ENCODE measurements around the gene MYMX.

DNA sequence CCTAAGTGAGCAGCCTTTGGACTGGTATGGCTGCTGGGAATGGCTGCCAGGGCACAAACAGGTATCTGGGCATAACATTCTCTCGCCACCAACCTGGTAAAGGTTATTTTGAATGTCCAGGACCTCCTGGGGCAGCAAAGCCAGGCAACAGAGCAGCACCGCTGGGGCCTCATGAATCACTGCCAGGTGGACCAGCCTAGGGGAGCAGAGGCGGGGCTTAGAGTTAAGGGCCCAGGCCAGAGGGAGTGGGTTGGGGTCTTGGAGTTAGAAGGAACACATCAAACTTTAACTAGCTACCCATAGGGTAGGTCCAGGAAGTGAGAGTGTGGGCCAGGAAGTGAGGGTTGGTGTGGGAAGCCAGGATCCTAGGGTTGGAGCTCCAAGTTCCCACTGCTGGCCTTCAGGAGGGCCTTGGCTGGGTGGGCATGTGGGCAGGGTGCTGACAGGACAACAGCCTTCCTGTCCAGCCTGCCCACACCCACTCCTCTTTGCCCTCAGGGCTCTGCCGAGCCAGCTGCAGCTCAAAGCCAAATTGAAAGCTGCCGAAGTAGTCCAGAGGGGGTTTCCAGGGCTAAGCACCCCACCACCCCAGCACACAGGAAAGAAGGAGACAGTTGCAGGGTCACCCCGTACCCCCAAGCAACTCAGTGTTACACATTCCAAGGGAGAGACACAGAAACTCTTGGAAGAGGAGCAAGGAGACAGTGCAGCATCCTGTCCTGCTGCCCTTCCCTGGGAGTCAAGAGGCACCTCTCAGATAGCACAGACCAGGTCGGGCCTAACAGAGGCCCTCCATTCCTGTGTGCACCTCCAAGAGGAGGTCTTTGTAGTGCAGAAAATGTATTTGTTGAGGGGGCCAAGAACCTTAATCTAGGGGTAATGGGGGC lies 46.0 kb downstream of the MYMX start:
- TF ChIP-seq, protein P1, sequence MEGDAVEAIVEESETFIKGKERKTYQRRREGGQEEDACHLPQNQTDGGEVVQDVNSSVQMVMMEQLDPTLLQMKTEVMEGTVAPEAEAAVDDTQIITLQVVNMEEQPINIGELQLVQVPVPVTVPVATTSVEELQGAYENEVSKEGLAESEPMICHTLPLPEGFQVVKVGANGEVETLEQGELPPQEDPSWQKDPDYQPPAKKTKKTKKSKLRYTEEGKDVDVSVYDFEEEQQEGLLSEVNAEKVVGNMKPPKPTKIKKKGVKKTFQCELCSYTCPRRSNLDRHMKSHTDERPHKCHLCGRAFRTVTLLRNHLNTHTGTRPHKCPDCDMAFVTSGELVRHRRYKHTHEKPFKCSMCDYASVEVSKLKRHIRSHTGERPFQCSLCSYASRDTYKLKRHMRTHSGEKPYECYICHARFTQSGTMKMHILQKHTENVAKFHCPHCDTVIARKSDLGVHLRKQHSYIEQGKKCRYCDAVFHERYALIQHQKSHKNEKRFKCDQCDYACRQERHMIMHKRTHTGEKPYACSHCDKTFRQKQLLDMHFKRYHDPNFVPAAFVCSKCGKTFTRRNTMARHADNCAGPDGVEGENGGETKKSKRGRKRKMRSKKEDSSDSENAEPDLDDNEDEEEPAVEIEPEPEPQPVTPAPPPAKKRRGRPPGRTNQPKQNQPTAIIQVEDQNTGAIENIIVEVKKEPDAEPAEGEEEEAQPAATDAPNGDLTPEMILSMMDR (CRISPR knock-in tag; IDR thresholded peaks at IDR 0.05) = no peak
- TF ChIP-seq CBX5 (CRISPR knock-in tag; IDR thresholded peaks at IDR 0.05; ENCODE audit: borderline replicate concordance) = no peak
- TF ChIP-seq, protein P2, sequence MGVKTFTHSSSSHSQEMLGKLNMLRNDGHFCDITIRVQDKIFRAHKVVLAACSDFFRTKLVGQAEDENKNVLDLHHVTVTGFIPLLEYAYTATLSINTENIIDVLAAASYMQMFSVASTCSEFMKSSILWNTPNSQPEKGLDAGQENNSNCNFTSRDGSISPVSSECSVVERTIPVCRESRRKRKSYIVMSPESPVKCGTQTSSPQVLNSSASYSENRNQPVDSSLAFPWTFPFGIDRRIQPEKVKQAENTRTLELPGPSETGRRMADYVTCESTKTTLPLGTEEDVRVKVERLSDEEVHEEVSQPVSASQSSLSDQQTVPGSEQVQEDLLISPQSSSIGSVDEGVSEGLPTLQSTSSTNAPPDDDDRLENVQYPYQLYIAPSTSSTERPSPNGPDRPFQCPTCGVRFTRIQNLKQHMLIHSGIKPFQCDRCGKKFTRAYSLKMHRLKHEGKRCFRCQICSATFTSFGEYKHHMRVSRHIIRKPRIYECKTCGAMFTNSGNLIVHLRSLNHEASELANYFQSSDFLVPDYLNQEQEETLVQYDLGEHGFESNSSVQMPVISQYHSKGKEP (CRISPR knock-in tag; IDR thresholded peaks at IDR 0.05) = no peak
- TF ChIP-seq POLR2A (IDR thresholded peaks at IDR 0.05; ENCODE audit: insufficient read depth in 1 of 2, low read depth in 2 of 2, low read length in 2 of 2) = no peak
- TF ChIP-seq NKX3-1 (CRISPR knock-in tag; IDR thresholded peaks at IDR 0.05) = no peak
- TF ChIP-seq ZNF841 (CRISPR knock-in tag; IDR thresholded peaks at IDR 0.05; ENCODE audit: borderline replicate concordance) = no peak
- TF ChIP-seq SIN3A (IDR thresholded peaks at IDR 0.05; ENCODE audit: borderline replicate concordance, low read depth, low read length) = no peak
- no peak for TF ChIP-seq BRCA1 (CRISPR knock-in tag; IDR thresholded peaks at IDR 0.05)
- TF ChIP-seq ZNF747 (CRISPR knock-in tag; IDR thresholded peaks at IDR 0.05; ENCODE audit: borderline replicate concordance) = no peak
- no peak for TF ChIP-seq SP140L (CRISPR knock-in tag; IDR thresholded peaks at IDR 0.05; ENCODE audit: borderline replicate concordance)
- no peak for TF ChIP-seq ZBTB21 (CRISPR knock-in tag; IDR thresholded peaks at IDR 0.05)
- TF ChIP-seq DPF2 (CRISPR knock-in tag; IDR thresholded peaks at IDR 0.05; ENCODE audit: borderline replicate concordance, low read depth) = no peak
- TF ChIP-seq, protein P3, sequence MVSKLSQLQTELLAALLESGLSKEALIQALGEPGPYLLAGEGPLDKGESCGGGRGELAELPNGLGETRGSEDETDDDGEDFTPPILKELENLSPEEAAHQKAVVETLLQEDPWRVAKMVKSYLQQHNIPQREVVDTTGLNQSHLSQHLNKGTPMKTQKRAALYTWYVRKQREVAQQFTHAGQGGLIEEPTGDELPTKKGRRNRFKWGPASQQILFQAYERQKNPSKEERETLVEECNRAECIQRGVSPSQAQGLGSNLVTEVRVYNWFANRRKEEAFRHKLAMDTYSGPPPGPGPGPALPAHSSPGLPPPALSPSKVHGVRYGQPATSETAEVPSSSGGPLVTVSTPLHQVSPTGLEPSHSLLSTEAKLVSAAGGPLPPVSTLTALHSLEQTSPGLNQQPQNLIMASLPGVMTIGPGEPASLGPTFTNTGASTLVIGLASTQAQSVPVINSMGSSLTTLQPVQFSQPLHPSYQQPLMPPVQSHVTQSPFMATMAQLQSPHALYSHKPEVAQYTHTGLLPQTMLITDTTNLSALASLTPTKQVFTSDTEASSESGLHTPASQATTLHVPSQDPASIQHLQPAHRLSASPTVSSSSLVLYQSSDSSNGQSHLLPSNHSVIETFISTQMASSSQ (IDR thresholded peaks at IDR 0.05; ENCODE audit: low read depth) = no peak
- TF ChIP-seq, protein P3 (CRISPR knock-in tag; IDR thresholded peaks at IDR 0.05; ENCODE audit: borderline replicate concordance) = no peak
- no peak for TF ChIP-seq MAFK (conservative IDR thresholded peaks at IDR 0.05 in 1 of 2, IDR thresholded peaks at IDR 0.05 in 1 of 2; ENCODE audit: low read length in 2 of 2)
